OCI-LY1 (cell line): ENCODE data around the gene BCO2.

Experiments used
- EZH2 ChIP-seq: fragments of 200-600 bp; sonication (generic), shearing (Covaris generic); IDR thresholded peaks from 2 replicates; pipeline ENCODE4 v1.8.0; 2017; ENCODE audit warnings: borderline replicate concordance, mixed run types, mild to moderate bottlenecking, antibody characterized with exemption, low read length, moderate library complexity, mixed read lengths
- TF ChIP-seq, protein P1 (sequence below): fragments of 200-600 bp; sonication (generic), shearing (Covaris generic); IDR thresholded peaks from 2 replicates; pipeline ENCODE4 v1.5.1; 2017; ENCODE audit warnings: mild to moderate bottlenecking, antibody characterized with exemption, low read length, moderate library complexity, mixed read lengths

DNA sequence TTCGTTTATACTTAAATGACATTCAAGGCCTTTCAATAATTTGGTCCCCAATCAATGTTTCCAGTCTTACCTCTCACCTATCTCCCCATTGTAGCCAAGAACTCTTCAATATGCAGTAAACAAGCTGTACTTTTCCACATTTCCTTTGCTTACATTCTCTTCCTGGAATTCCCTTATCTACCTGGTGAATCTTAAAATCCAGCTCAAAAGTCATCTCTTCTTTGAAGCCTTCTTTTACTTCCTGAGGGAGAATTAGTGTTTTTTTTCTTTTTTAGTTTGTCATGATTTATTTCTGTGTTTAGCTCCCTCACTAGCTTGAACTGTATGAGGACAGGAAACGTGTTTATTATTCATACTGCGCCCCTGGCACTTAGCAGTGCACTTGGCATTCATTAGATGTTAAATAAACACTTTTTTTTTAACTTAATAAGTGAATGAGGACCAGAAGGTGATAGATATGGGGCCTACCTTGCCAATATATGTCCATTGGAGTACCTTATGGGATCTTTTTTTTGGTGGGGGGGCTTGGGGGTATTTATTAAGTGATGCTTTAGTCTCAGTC lies 46.0 kb downstream of the BCO2 start:
- TF ChIP-seq, protein P1, sequence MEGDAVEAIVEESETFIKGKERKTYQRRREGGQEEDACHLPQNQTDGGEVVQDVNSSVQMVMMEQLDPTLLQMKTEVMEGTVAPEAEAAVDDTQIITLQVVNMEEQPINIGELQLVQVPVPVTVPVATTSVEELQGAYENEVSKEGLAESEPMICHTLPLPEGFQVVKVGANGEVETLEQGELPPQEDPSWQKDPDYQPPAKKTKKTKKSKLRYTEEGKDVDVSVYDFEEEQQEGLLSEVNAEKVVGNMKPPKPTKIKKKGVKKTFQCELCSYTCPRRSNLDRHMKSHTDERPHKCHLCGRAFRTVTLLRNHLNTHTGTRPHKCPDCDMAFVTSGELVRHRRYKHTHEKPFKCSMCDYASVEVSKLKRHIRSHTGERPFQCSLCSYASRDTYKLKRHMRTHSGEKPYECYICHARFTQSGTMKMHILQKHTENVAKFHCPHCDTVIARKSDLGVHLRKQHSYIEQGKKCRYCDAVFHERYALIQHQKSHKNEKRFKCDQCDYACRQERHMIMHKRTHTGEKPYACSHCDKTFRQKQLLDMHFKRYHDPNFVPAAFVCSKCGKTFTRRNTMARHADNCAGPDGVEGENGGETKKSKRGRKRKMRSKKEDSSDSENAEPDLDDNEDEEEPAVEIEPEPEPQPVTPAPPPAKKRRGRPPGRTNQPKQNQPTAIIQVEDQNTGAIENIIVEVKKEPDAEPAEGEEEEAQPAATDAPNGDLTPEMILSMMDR = no peak
- no peak for TF ChIP-seq EZH2
